K562 (cell line): ENCODE measurements around the gene TLN1.
A peak's percentile ranks its signal among the peaks of the same experiment; 100 is the strongest.

ENCODE experiments used
- ATF3 ChIP-seq, 2 experiments: fragments of 450-650 bp in 1 of 2; sonication (generic) in 1 of 2; formaldehyde crosslinking in 1 of 2; IDR thresholded peaks in 1 of 2; conservative IDR thresholded peaks in 1 of 2; 2 replicates each; pipeline versions ENCODE4 v1.6.1 to v1.8.1; 2016 to 2023; ENCODE audit warnings: mild to moderate bottlenecking in 2 of 2, moderate library complexity in 2 of 2, inconsistent platforms in 1 of 2, missing genetic modification reagents in 1 of 2
- C11orf30 ChIP-seq: fragments of 450-650 bp; IDR thresholded peaks from 2 replicates; pipeline ENCODE4 v1.6.1; 2016; ENCODE audit warnings: low read depth, mild to moderate bottlenecking
- CTCF ChIP-seq, 3 experiments: IDR thresholded peaks in 2 of 3; conservative IDR thresholded peaks in 1 of 3; 2 replicates each; pipeline ENCODE4 v1.5.1; 2011 to 2012; ENCODE audit warnings: low read length in 3 of 3, mild to moderate bottlenecking in 3 of 3, control low read depth in 2 of 3, improper control_type of control experiment in 1 of 3, inconsistent platforms in 1 of 3, low read depth in 1 of 3, mixed read lengths in 1 of 3, moderate library complexity in 1 of 3; ENCODE audit not compliant: insufficient read depth in 2 of 3
- ETV5 ChIP-seq: sonication (generic); formaldehyde crosslinking; IDR thresholded peaks from 2 replicates; pipeline ENCODE4 v1.4.0; 2020; ENCODE audit warnings: low read depth, mild to moderate bottlenecking, missing genetic modification reagents
- MAZ ChIP-seq, 2 experiments: fragments of 450-650 bp in 1 of 2; sonication (generic) in 1 of 2; formaldehyde crosslinking; IDR thresholded peaks in 1 of 2; conservative IDR thresholded peaks in 1 of 2; 2 replicates each; pipeline versions ENCODE4 v1.4.0 to v1.5.0; 2020; ENCODE audit warnings: mild to moderate bottlenecking in 1 of 2, missing genetic modification reagents in 1 of 2
- NFIX ChIP-seq: fragments of 250-450 bp; sonication (Bioruptor Pico); IDR thresholded peaks from 2 replicates; pipeline ENCODE4 v1.4.0; 2020; ENCODE audit warnings: low read depth, mild to moderate bottlenecking, moderate library complexity
- PHF8 ChIP-seq: fragments of 200-600 bp; sonication (generic); IDR thresholded peaks from 2 replicates; pipeline ENCODE4 v1.6.1; 2012; ENCODE audit warnings: mixed run types, mild to moderate bottlenecking, inconsistent platforms, low read length, moderate library complexity, borderline replicate concordance
- POLR2A ChIP-seq: fragments of 450-650 bp; conservative IDR thresholded peaks from 2 replicates; pipeline ENCODE4 v1.6.1; 2016
- REST ChIP-seq, 2 experiments: fragments of 450-650 bp; formaldehyde crosslinking in 1 of 2; IDR thresholded peaks; 2 replicates each; pipeline versions ENCODE4 v1.4.0 to v1.6.1; 2014 to 2020; ENCODE audit warnings: mild to moderate bottlenecking in 2 of 2, borderline replicate concordance in 1 of 2, low read depth in 1 of 2
- TCF3 ChIP-seq: sonication (generic); formaldehyde crosslinking; IDR thresholded peaks from 2 replicates; pipeline ENCODE4 v1.4.0; 2020; ENCODE audit warnings: mild to moderate bottlenecking, missing genetic modification reagents
- TFAP4 ChIP-seq: sonication (generic); formaldehyde crosslinking; IDR thresholded peaks from 2 replicates; pipeline ENCODE4 v1.8.0; 2022; ENCODE audit warnings: missing genetic modification reagents, mild to moderate bottlenecking, moderate library complexity, borderline replicate concordance
- TSHZ1 ChIP-seq: fragments of 250-450 bp; sonication (Bioruptor Pico); IDR thresholded peaks from 2 replicates; pipeline ENCODE4 v1.4.0; 2020; ENCODE audit warnings: mild to moderate bottlenecking, moderate library complexity
- ZFP30 ChIP-seq: fragments of 250-450 bp; sonication (Bioruptor Pico); IDR thresholded peaks from 2 replicates; pipeline ENCODE4 v1.8.0; 2022; ENCODE audit warnings: moderate library complexity, mild to moderate bottlenecking, inconsistent platforms, borderline replicate concordance
- ZNF551 ChIP-seq: fragments of 250-450 bp; sonication (Bioruptor Pico); IDR thresholded peaks from 2 replicates; pipeline ENCODE4 v1.5.0; 2021; ENCODE audit warnings: mild to moderate bottlenecking, moderate library complexity

- TF ChIP-seq MAZ (CRISPR knock-in tag; conservative IDR thresholded peaks at IDR 0.05 in 1 of 2, IDR thresholded peaks at IDR 0.05 in 1 of 2), result peak; percentile 34 to 64; a peak in 2 of 4 replicates
- peak; percentile 8; the same call in 1 of the 2 replicates for TF ChIP-seq PHF8
- TF ChIP-seq POLR2A, result no peak; the same call in 1 of the 2 replicates
- TF ChIP-seq CTCF (IDR thresholded peaks at IDR 0.05 in 2 of 3, conservative IDR thresholded peaks at IDR 0.05 in 1 of 3; ENCODE audit: insufficient read depth in 2 of 3, low read depth in 1 of 3, low read length in 3 of 3), result peak; percentile 19 to 35 (median 25); a peak in 2 of 6 replicates
- no peak for TF ChIP-seq NFIX (CRISPR knock-in tag)
- no peak for TF ChIP-seq ZNF551 (CRISPR knock-in tag)
- no peak for TF ChIP-seq C11orf30
- peak; percentile 37; the same call in 1 of the 2 replicates for TF ChIP-seq ATF3 (IDR thresholded peaks at IDR 0.05)
- TF ChIP-seq ATF3 (CRISPR knock-in tag; conservative IDR thresholded peaks at IDR 0.05), result no peak
- TF ChIP-seq REST (IDR thresholded peaks at IDR 0.05; ENCODE audit: borderline replicate concordance), result no peak
- no peak for TF ChIP-seq REST (CRISPR knock-in tag; IDR thresholded peaks at IDR 0.05; ENCODE audit: low read depth)
- no peak for TF ChIP-seq TSHZ1 (CRISPR knock-in tag)
- TF ChIP-seq ZFP30, result no peak
- TF ChIP-seq TFAP4, result peak; percentile 92
- TF ChIP-seq TCF3 (CRISPR knock-in tag), result peak; percentile 39; the same call in 1 of the 2 replicates
- no peak for TF ChIP-seq ETV5 (CRISPR knock-in tag)
Observed at GRCh38 chr9:35657546-35658136, 74.4 kb downstream of the TLN1 start, which contains the start of gene RMRP.
